DND-41 (cell line): ENCODE results near the gene TGM2.

Experiments
- ATAC-seq: fragments of 200-7000 bp; cut with Tn5 transposase; 3 replicates; pipeline ENCODE4 v1.9.1; 2021; ENCODE audit warnings: low read depth; ENCODE audit not compliant: insufficient read depth
- DNase-seq: peaks from one replicate; pipeline ENCODE4 v3.0.0-alpha.2; 2020
- H2AFZ ChIP-seq: 2 replicates; pipeline ENCODE4 v1.6.0; 2012; ENCODE audit warnings: low read depth, low read length
- H3K27ac ChIP-seq: 2 replicates; pipeline ENCODE4 v1.5.1; 2012; ENCODE audit warnings: low read length, inconsistent platforms
- H3K27me3 ChIP-seq: fragments of 200-600 bp; sonication (generic); 2 replicates; pipeline ENCODE4 v1.6.0; 2012; ENCODE audit warnings: low read length, mild to moderate bottlenecking, inconsistent platforms; ENCODE audit not compliant: insufficient read depth, poor library complexity
- H3K36me3 ChIP-seq: 2 replicates; pipeline ENCODE4 v1.5.1; 2012; ENCODE audit warnings: low read length, inconsistent platforms; ENCODE audit not compliant: insufficient read depth
- H3K4me1 ChIP-seq: 2 replicates; pipeline ENCODE4 v1.5.1; 2012; ENCODE audit warnings: mild to moderate bottlenecking, low read length; ENCODE audit not compliant: insufficient read depth
- H3K4me2 ChIP-seq: 2 replicates; pipeline ENCODE4 v1.6.0; 2012; ENCODE audit warnings: mild to moderate bottlenecking, moderate library complexity, low read length, inconsistent platforms; ENCODE audit not compliant: insufficient read depth
- H3K4me3 ChIP-seq, 2 experiments: fragments of 200-600 bp in 1 of 2; shearing (Covaris generic) in 1 of 2; 2 replicates each; pipeline ENCODE4 v1.5.1; 2012 to 2016; ENCODE audit warnings: inconsistent platforms in 2 of 2, low read length in 2 of 2, mild to moderate bottlenecking in 2 of 2, low read depth in 1 of 2, moderate library complexity in 1 of 2
- H3K79me2 ChIP-seq: 2 replicates; pipeline ENCODE4 v1.6.0; 2012; ENCODE audit warnings: low read length, inconsistent platforms; ENCODE audit not compliant: insufficient read depth
- H3K9ac ChIP-seq: 2 replicates; pipeline ENCODE4 v1.6.0; 2012; ENCODE audit warnings: low read depth, mild to moderate bottlenecking, inconsistent platforms, low read length, moderate library complexity
- H3K9me3 ChIP-seq: 2 replicates; pipeline ENCODE4 v1.5.1; 2012; ENCODE audit warnings: low read length, moderate library complexity, mild to moderate bottlenecking, inconsistent platforms; ENCODE audit not compliant: insufficient read depth, severe bottlenecking
- H4K20me1 ChIP-seq: 2 replicates; pipeline ENCODE4 v1.6.0; 2012; ENCODE audit warnings: low read length; ENCODE audit not compliant: insufficient read depth
- CTCF ChIP-seq: IDR thresholded peaks from 2 replicates; pipeline ENCODE4 v1.5.1; 2012; ENCODE audit warnings: borderline replicate concordance, low read length, moderate library complexity, mild to moderate bottlenecking; ENCODE audit not compliant: poor library complexity, severe bottlenecking; ENCODE audit errors: extremely low read depth
- EZH2 ChIP-seq: IDR thresholded peaks from 3 replicates; pipeline ENCODE4 v1.6.1; 2012; ENCODE audit warnings: borderline replicate concordance, low read depth, mild to moderate bottlenecking, moderate library complexity, low read length, inconsistent platforms; ENCODE audit not compliant: severe bottlenecking

Gene TGM2

DNA sequence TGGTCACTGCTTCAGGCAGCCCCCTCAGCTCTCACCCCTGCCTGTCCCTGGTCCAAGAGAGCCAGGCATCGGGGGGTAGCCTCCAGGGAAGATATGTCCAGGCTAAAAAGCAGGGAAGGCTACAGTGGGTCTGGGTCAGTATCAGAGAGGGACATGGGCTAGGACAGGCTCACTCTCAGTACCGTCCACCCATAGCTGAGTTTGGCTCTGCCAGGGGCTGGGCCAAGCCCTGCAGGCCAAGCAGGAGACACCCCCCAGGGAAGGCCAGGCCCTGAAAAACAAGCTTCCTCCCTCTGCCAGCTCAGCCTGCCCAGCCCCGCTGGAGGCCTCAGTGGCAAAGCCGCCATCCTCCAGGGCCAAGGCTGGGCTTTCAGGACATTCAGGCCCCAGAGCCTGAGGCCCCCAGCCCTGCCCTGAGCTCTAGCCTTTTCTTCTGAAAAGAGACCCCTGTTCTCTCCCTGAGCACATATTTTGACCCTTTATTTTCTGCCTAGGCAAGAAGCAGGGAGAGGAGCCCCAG, 28.6 kb upstream of the TGM2 start:
- no peak for DNase-seq
- Histone ChIP-seq H3K4me1 (no peaks in the 10 kb centered on the region), H4K20me1 (0 out of 2 replicates have a peak, but pooled peaks cover 4% of the 10 kb centered on the region), H3K4me2 (no peak overlapping the region), H3K27me3 (peaks cover 7% of the 10 kb centered on the region), H3K4me3 (no peak overlapping the region), H3K36me3 (no peaks in the 10 kb centered on the region), H3K79me2 (no peaks in the 10 kb centered on the region), H2AFZ (no peak overlapping the region), H3K9me3 (no peaks in the 10 kb centered on the region), H3K9ac (no peak overlapping the region), H3K27ac (no peak overlapping the region)
- no peak for ATAC-seq
- TF ChIP-seq EZH2 (no peak), CTCF (no peak)

DNA sequence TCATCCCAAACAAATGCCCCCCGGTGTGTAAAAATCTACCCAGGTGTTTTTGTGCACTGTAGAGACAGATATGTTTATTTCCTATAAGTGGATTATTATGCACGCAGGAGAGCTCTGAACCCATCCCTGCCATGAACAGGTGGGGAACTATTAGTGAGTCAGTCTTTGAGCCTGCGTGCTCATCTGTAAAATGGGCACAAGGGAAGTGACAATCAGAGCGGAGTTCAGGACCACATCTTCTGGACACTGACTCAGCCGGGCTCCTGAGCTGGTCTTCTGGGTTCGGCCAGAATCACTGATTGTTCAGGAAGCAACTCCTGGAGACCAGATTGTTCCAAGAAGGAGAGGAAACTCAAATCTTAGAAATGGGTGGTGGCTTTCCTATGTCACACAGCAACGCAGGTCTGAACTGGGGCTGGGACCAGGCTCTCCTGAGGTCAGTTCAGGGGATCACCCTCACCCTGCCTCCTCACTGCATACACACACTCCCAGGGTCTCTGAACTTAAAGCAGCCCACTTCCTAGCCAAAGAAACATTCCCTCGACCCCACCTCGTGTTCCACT, 27.3 kb upstream of the TGM2 start:
- no peak for TF ChIP-seq EZH2
- TF ChIP-seq CTCF, result no peak

DNA sequence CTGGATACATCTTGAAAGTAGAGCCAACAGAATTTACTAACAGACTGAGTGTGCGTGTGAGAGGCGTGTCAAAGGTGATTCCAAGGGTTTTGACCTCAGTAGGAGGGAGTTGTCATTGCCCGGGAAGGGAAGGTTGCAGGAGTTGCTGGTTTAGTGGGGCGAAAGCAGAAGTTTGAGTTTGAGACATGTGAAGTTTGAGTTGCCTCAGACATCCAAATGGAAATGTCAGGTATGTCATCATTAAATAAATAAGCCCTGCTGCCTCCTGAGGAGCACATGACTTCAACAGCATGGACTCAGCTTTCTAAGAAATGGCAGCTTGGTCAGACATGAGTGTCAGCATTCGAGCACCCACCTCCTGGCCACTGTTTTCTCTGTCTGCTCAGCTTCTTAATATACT, 26.6 kb upstream of the TGM2 start:
- H3K9me3 ChIP-seq, result no peaks in the 10 kb centered on the region
- no peaks in the 10 kb centered on the region for H3K4me1 ChIP-seq
- no peaks in the 10 kb centered on the region for H3K79me2 ChIP-seq
- H3K4me3 ChIP-seq, result no peak overlapping the region
- ATAC-seq, result no peak
- no peak overlapping the region for H3K9ac ChIP-seq
- H3K36me3 ChIP-seq, result no peaks in the 10 kb centered on the region
- no peak overlapping the region for H3K27ac ChIP-seq
- TF ChIP-seq EZH2 (no peak), CTCF (no peak)
- no peak for DNase-seq
- 0 out of 2 replicates have a peak, but pooled peaks cover 4% of the 10 kb centered on the region for H4K20me1 ChIP-seq
- peaks cover 7% of the 10 kb centered on the region for H3K27me3 ChIP-seq
- H3K4me2 ChIP-seq, result no peak overlapping the region
- H2AFZ ChIP-seq, result no peak overlapping the region

More for the DNA sequence above, 27.3 kb upstream of the TGM2 start:
- DNase-seq, result no peak
- no peak overlapping the region for H3K4me2 ChIP-seq
- no peak overlapping the region for H2AFZ ChIP-seq
- no peak overlapping the region for H3K27ac ChIP-seq
- no peaks in the 10 kb centered on the region for H3K79me2 ChIP-seq
- H3K4me3 ChIP-seq, result no peak overlapping the region
- H3K9ac ChIP-seq, result no peak overlapping the region
- H3K36me3 ChIP-seq, result no peaks in the 10 kb centered on the region
- 0 out of 2 replicates have a peak, but pooled peaks cover 4% of the 10 kb centered on the region for H4K20me1 ChIP-seq
- ATAC-seq, result no peak
- H3K9me3 ChIP-seq, result no peaks in the 10 kb centered on the region
- peaks cover 7% of the 10 kb centered on the region for H3K27me3 ChIP-seq
- H3K4me1 ChIP-seq, result no peaks in the 10 kb centered on the region
